ENCODE data around the gene C1orf53. TPM values are rescaled to one million over a fixed set of nuclear protein-coding genes. Genes with fewer than 3 reads are reported as not detected.

C1orf53 gene
- total and polyA plus RNA-seq, 2 experiments from 2014 or later, result 2.7 to 3.8 TPM

DNA sequence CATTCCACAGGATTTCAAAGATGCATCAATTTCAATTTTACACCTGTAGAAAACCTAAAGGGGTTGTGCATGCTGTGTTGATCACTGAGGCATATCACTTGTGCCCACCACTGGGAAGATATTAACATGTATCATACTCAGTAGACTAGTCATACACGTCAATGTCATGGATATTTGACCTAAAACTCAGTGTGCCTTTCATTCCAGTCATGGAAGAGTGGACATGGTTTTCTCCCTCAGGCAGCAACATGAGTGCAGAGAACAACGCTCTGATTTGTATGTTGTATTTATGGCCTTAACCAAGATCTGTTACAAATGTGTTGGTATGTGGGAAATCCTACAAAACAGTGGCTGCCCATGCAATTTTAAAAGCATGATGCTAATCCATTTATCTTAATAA, 6.1 kb upstream of the C1orf53 start:
- no peaks in the 10 kb centered on the region for H3K36me3 Mint-ChIP-seq (ENCODE audit: low read depth)
- no peak for ATAC-seq
- peaks cover 13% of the 10 kb centered on the region for H3K4me1 Mint-ChIP-seq
- no peaks in the 10 kb centered on the region for H3K36me3 ChIP-seq (ENCODE audit: insufficient read depth)
- H4K20me1 ChIP-seq (replicated peaks; ENCODE audit: insufficient read depth), result no peaks in the 10 kb centered on the region
- no peak overlapping the region for H3K27ac Mint-ChIP-seq
- no peak overlapping the region for H3K4me3 Mint-ChIP-seq
- peaks cover 20% of the 10 kb centered on the region for H3K27me3 ChIP-seq (ENCODE audit: insufficient read depth)
- peaks cover 9% of the 10 kb centered on the region for H3K4me1 ChIP-seq (ENCODE audit: insufficient read depth)
- H3K27ac ChIP-seq (ENCODE audit: low read depth), result no peak overlapping the region
- H3K4me2 ChIP-seq, result no peak overlapping the region
- peaks cover 5% of the 10 kb centered on the region for H3K27me3 Mint-ChIP-seq (ENCODE audit: insufficient read depth, low read depth, poor library complexity)
- no peak for DNase-seq (ENCODE audit: low spot score)
- H3K4me3 ChIP-seq, result no peak overlapping the region
- H3F3A ChIP-seq (replicated peaks; ENCODE audit: low read depth), result no peaks in the 10 kb centered on the region
- H2AFZ ChIP-seq, result no peak overlapping the region
- H3K9me2 ChIP-seq (ENCODE audit: insufficient read depth), result no peaks in the 10 kb centered on the region
- H3K79me2 ChIP-seq (replicated peaks; ENCODE audit: insufficient read depth), result no peaks in the 10 kb centered on the region
- TF ChIP-seq ZNF331 (CRISPR knock-in tag; IDR thresholded peaks at IDR 0.05; ENCODE audit: low read depth) (no peak), STAT1 (IDR thresholded peaks at IDR 0.05; ENCODE audit: unreplicated experiment) (no peak), NANOG (IDR thresholded peaks at IDR 0.05; ENCODE audit: borderline replicate concordance) (no peak), EZH2 (IDR thresholded peaks at IDR 0.05; ENCODE audit: low read depth, unreplicated experiment) (no peak), EZH2phosphoT487 (IDR thresholded peaks at IDR 0.05; ENCODE audit: unreplicated experiment) (no peak), CREB1 (CRISPR knock-in tag; IDR thresholded peaks at IDR 0.05; ENCODE audit: low read depth) (no peak), JUNB (IDR thresholded peaks at IDR 0.05; ENCODE audit: unreplicated experiment) (no peak), ZNF114 (CRISPR knock-in tag; IDR thresholded peaks at IDR 0.05) (no peak), ZNF462 (CRISPR knock-in tag; IDR thresholded peaks at IDR 0.05) (no peak), POLR2AphosphoS5 (IDR thresholded peaks at IDR 0.05; ENCODE audit: low read depth) (no peak)
- TF ChIP-seq, protein P1, sequence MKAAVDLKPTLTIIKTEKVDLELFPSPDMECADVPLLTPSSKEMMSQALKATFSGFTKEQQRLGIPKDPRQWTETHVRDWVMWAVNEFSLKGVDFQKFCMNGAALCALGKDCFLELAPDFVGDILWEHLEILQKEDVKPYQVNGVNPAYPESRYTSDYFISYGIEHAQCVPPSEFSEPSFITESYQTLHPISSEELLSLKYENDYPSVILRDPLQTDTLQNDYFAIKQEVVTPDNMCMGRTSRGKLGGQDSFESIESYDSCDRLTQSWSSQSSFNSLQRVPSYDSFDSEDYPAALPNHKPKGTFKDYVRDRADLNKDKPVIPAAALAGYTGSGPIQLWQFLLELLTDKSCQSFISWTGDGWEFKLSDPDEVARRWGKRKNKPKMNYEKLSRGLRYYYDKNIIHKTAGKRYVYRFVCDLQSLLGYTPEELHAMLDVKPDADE (IDR thresholded peaks at IDR 0.05), result no peak
- TF ChIP-seq, protein P2, sequence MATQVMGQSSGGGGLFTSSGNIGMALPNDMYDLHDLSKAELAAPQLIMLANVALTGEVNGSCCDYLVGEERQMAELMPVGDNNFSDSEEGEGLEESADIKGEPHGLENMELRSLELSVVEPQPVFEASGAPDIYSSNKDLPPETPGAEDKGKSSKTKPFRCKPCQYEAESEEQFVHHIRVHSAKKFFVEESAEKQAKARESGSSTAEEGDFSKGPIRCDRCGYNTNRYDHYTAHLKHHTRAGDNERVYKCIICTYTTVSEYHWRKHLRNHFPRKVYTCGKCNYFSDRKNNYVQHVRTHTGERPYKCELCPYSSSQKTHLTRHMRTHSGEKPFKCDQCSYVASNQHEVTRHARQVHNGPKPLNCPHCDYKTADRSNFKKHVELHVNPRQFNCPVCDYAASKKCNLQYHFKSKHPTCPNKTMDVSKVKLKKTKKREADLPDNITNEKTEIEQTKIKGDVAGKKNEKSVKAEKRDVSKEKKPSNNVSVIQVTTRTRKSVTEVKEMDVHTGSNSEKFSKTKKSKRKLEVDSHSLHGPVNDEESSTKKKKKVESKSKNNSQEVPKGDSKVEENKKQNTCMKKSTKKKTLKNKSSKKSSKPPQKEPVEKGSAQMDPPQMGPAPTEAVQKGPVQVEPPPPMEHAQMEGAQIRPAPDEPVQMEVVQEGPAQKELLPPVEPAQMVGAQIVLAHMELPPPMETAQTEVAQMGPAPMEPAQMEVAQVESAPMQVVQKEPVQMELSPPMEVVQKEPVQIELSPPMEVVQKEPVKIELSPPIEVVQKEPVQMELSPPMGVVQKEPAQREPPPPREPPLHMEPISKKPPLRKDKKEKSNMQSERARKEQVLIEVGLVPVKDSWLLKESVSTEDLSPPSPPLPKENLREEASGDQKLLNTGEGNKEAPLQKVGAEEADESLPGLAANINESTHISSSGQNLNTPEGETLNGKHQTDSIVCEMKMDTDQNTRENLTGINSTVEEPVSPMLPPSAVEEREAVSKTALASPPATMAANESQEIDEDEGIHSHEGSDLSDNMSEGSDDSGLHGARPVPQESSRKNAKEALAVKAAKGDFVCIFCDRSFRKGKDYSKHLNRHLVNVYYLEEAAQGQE (IDR thresholded peaks at IDR 0.05; ENCODE audit: unreplicated experiment), result no peak
- TF ChIP-seq, protein P3, sequence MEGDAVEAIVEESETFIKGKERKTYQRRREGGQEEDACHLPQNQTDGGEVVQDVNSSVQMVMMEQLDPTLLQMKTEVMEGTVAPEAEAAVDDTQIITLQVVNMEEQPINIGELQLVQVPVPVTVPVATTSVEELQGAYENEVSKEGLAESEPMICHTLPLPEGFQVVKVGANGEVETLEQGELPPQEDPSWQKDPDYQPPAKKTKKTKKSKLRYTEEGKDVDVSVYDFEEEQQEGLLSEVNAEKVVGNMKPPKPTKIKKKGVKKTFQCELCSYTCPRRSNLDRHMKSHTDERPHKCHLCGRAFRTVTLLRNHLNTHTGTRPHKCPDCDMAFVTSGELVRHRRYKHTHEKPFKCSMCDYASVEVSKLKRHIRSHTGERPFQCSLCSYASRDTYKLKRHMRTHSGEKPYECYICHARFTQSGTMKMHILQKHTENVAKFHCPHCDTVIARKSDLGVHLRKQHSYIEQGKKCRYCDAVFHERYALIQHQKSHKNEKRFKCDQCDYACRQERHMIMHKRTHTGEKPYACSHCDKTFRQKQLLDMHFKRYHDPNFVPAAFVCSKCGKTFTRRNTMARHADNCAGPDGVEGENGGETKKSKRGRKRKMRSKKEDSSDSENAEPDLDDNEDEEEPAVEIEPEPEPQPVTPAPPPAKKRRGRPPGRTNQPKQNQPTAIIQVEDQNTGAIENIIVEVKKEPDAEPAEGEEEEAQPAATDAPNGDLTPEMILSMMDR (conservative IDR thresholded peaks at IDR 0.05; ENCODE audit: low read depth in 2 of 2), result no peak
- H3K9me3 Mint-ChIP-seq, result no peaks in the 10 kb centered on the region
